ENCODE data around the gene TRIM9. TPM values are rescaled to one million over a fixed set of nuclear protein-coding genes. Genes with fewer than 3 reads are reported as not detected.
"Not testable (repeated sequence)": the region's sequence is repeated elsewhere in the genome, so short reads cannot be mapped to it uniquely, and the experiment has no call there.

TRIM9 gene
- total and polyA plus RNA-seq, 5 experiments from 2014 or later, result 0.10 to 2.8 (median 1.3) TPM; not detected in 1

DNA sequence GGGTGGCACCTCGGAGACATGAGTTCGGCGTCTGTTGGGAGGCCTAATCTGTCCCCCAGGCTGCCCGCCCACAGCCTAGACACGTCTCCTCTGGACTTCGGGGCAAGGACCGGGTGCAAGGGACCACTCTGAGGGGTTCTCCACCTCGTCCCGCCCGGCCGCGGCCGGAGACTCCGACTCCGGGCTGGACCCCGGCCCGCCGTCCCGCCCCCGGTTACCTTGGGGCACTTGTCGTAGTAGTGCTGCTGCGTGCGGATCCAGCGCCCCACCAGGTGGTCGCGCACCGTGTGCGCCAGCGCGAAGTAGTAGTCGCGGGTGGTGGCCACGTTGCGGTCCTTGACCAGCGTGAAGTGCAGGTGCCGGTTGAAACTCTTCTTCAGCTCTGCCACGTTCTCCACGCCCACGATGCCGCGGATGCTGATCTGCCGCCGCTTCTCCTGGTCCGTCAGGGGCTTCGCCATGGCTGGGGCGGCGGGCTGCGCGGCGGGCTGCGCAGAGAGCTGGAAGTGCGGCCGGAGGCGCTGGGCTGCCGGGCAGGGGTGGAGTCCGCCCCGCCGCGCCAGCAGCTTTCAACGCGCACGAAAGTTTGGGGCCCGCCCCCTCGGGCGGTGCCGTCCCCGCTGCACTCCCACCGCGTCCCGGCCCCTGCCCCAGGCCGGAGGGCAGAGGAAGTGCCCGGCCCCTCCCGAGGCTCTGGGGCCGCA, 150.8 kb downstream of the TRIM9 start, which contains the start of gene PYGL:
Gene PYGL (minus strand): TSS at position 541 of the 704 bp plus-strand sequence. CDS start 80 bp downstream, at position 461.
- ATAC-seq, result peak; percentile 65 to 81
- POLR2A ChIA-PET, result no interaction called here
- peak in 6 of 10 donors; percentile 9 to 24 (median 18) for DNase-seq
- peak within 1 kb of the TSS in 8 of 10 donors; percentile 11 to 79 (median 46) for H3K27ac Mint-ChIP-seq
- peaks cover 6 to 16% (median 14%) of the 10 kb centered on the region in 4 donors for H3K4me1 Mint-ChIP-seq
- peaks cover 0 to 12% (median 3%) of the 10 kb centered on the region in 3 donors for H3K36me3 Mint-ChIP-seq
- H3K4me3 Mint-ChIP-seq, result peak within 1 kb of the TSS; percentile 79 to 90 (median 88)
- H3K9me3 Mint-ChIP-seq, result peaks cover 0 to 5% (median 0%) of the 10 kb centered on the region in 9 donors
- peaks cover 24 to 38% (median 31%) of the 10 kb centered on the region in 5 donors for H3K27me3 Mint-ChIP-seq

GRCh38 chr14:50943261-50943942, 151.5 kb downstream of the TRIM9 start:
- H3K4me1 Mint-ChIP-seq, result peaks cover 6 to 16% (median 15%) of the 10 kb centered on the region in 4 donors
- POLR2A ChIA-PET, result no interaction called here
- peaks cover 0 to 12% (median 3%) of the 10 kb centered on the region in 3 donors for H3K36me3 Mint-ChIP-seq
- H3K4me3 Mint-ChIP-seq, result peak overlapping the region; percentile 33 to 90 (median 76)
- ATAC-seq, result no peak
- peaks cover 24 to 38% (median 32%) of the 10 kb centered on the region in 5 donors for H3K27me3 Mint-ChIP-seq
- DNase-seq, result no peak
- H3K27ac Mint-ChIP-seq, result peak overlapping the region in 2 of 10 donors; percentile 24 to 71
- peaks cover 0 to 5% (median 0%) of the 10 kb centered on the region in 9 donors for H3K9me3 Mint-ChIP-seq

- DNase-seq, POLR2A ChIA-PET, ATAC-seq, H3K9me3 Mint-ChIP-seq: not testable (repeated sequence)
- Mint-ChIP-seq H3K4me3 (peak overlapping the region in 2 of 10 donors; percentile 26 to 48), H3K27ac (peak overlapping the region in 1 of 10 donors; percentile 54), H3K4me1 (peaks cover 8 to 23% (median 15%) of the 10 kb centered on the region in 4 donors), H3K36me3 (peaks cover 0 to 12% (median 3%) of the 10 kb centered on the region in 3 donors), H3K27me3 (peaks cover 24 to 38% (median 32%) of the 10 kb centered on the region in 5 donors)
These were observed 153.3 kb downstream of the TRIM9 start for GRCh38 chr14:50941638-50942037.

DNA sequence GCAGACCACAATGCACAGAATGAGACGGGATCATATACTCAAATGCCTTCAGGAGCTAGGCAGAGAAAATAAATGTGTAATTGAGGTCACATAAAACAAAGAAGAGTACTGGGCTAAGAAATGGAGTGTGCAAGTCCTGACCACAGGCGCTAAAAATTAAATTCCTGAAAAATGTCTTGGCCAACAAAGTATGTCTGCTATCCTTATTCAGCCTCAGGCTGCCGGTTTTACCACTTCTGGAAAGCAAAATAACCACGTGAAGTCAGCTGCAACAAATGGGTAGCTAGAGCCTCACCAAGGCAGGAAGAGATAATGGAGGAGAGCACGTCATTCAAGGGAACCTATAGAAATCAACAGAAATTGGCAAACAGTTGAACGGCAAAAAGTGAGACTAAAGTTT, 153.8 kb downstream of the TRIM9 start:
- Mint-ChIP-seq H3K9me3 (peaks cover 0 to 5% (median 0%) of the 10 kb centered on the region in 9 donors), H3K4me3 (peak overlapping the region in 1 of 10 donors; percentile 4), H3K4me1 (peaks cover 8 to 23% (median 15%) of the 10 kb centered on the region in 4 donors), H3K27me3 (peaks cover 24 to 38% (median 32%) of the 10 kb centered on the region in 5 donors), H3K27ac (no peak overlapping the region), H3K36me3 (peaks cover 0 to 12% (median 3%) of the 10 kb centered on the region in 3 donors)
- POLR2A ChIA-PET, result no interaction called here
- no peak for ATAC-seq
- no peak for DNase-seq

- POLR2A ChIA-PET, result no interaction called here
- H3K4me1 Mint-ChIP-seq, result peaks cover 0 to 9% (median 1%) of the 10 kb centered on the region in 4 donors
- peaks cover 0 to 12% (median 0%) of the 10 kb centered on the region in 3 donors for H3K36me3 Mint-ChIP-seq
- H3K9me3 Mint-ChIP-seq, result peaks cover 0 to 5% (median 0%) of the 10 kb centered on the region in 9 donors
- no peak overlapping the region for H3K27ac Mint-ChIP-seq
- no peak for DNase-seq
- peaks cover 14 to 35% (median 18%) of the 10 kb centered on the region in 5 donors for H3K27me3 Mint-ChIP-seq
- no peak for ATAC-seq
- H3K4me3 Mint-ChIP-seq, result no peak overlapping the region
These were observed 157.1 kb downstream of the TRIM9 start for GRCh38 chr14:50937800-50938199.

GRCh38 chr14:50937325-50937724, 157.6 kb downstream of the TRIM9 start:
- peaks cover 14 to 35% (median 18%) of the 10 kb centered on the region in 5 donors for H3K27me3 Mint-ChIP-seq
- POLR2A ChIA-PET, result no interaction called here

DNA sequence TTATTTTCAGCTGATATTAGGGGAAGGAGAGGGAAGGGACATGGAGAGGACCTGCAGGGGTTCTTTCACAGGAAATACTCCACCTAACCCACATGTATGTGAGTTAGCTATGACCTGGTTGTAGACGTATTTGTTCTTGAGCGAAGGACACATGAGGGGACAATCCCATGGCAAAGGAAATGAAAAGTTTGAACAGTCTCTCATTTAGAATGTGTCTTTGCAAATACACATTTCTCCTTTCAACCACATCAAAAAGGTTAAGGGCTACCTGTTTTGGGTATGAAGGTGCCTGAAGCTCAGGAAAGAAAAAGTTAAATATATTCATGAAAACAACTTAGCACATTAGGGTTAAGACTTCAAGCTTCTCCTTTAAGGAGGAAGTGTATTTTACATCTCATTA, 158.0 kb downstream of the TRIM9 start:
- Mint-ChIP-seq H3K4me1 (peaks cover 0 to 9% (median 1%) of the 10 kb centered on the region in 4 donors), H3K27ac (peak overlapping the region in 1 of 10 donors; percentile 44), H3K4me3 (no peak overlapping the region), H3K27me3 (peaks cover 13 to 31% (median 16%) of the 10 kb centered on the region in 5 donors), H3K9me3 (peaks cover 0 to 3% (median 0%) of the 10 kb centered on the region in 9 donors), H3K36me3 (peaks cover 0 to 8% (median 0%) of the 10 kb centered on the region in 3 donors)
- DNase-seq, result no peak
- no peak for ATAC-seq
- POLR2A ChIA-PET, result no interaction called here

More at GRCh38 chr14:50937325-50937724, 157.6 kb downstream of the TRIM9 start:
- Mint-ChIP-seq H3K9me3 (peaks cover 0 to 5% (median 0%) of the 10 kb centered on the region in 9 donors), H3K4me1 (peaks cover 0 to 9% (median 1%) of the 10 kb centered on the region in 4 donors), H3K36me3 (peaks cover 0 to 12% (median 0%) of the 10 kb centered on the region in 3 donors), H3K4me3 (no peak overlapping the region), H3K27ac (no peak overlapping the region)
- no peak for ATAC-seq
- no peak for DNase-seq

DNA sequence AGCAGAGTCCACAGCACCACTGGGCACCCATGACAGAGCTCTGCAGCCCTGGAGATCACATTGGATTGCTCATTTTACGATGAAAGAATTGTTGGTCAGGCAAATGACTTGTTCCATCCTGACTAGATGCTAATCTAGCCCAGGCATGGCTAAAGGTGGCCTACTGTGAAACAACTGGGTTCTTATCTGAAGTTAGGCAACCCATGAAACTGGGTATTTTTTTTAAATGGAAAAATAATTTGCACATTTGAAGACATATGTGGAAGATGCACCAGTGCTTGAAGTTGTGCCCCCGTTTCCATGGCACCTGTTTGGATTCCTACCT, 158.9 kb downstream of the TRIM9 start:
- DNase-seq (no peak), ATAC-seq (no peak)
- Mint-ChIP-seq H3K9me3 (no peaks in the 10 kb centered on the region), H3K4me1 (peaks cover 0 to 9% (median 1%) of the 10 kb centered on the region in 4 donors), H3K27ac (no peak overlapping the region), H3K27me3 (peaks cover 8 to 22% (median 9%) of the 10 kb centered on the region in 5 donors), H3K4me3 (no peak overlapping the region), H3K36me3 (peaks cover 0 to 3% (median 0%) of the 10 kb centered on the region in 3 donors)
- POLR2A ChIA-PET, result no interaction called here

DNA sequence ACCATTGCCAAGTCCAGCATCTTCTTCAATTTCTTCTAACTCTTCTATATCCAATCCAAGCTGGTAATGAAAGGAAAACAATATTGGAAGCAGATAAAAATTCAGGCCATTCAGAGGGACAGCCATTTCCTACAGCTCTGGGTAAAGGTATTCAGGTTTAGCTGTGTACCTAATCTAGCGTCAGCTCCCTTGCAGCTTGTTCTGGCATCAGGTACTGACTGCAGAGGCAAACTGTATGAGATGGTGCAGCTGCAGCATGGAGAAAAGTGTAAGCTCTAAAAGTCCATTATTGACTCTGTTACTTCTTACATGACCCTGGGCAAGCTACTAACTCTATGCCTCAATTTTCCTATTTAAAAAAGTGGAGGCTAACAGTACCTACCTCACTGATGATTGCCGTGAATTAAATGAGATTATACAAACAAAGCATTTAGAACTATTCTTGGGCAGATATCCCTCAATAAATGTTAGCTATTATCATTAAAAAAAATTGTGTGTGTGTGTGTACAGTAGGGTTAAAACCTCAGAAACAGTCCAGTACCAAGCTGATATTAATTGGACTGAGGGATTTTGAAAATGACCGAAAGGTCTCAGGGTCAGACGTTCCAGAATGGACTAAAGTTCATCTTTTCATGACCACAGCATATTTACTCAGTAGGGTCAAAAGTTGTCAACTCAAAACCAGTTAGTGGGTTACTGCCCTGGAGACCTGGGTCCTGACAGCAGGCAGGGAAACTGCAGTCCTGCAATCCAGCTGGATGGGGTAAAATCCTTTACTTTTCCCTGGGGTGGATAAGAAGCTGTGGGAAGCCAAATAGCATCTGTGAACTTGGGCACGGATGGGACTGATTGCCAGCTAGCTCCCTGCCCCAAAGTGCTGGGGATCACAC, 159.5 kb downstream of the TRIM9 start:
- Mint-ChIP-seq H3K27me3 (peaks cover 4 to 17% (median 5%) of the 10 kb centered on the region in 5 donors), H3K9me3 (no peaks in the 10 kb centered on the region), H3K4me1 (peaks cover 0 to 9% (median 1%) of the 10 kb centered on the region in 4 donors), H3K27ac (no peak overlapping the region), H3K4me3 (no peak overlapping the region), H3K36me3 (no peaks in the 10 kb centered on the region)
- DNase-seq (no peak), ATAC-seq (no peak)
- POLR2A ChIA-PET, result interaction anchor here (0.5 kb wide), 1 partner anchor 128 kb away, joined by 3 read pairs; no protein-coding TSS in a partner anchor

DNA sequence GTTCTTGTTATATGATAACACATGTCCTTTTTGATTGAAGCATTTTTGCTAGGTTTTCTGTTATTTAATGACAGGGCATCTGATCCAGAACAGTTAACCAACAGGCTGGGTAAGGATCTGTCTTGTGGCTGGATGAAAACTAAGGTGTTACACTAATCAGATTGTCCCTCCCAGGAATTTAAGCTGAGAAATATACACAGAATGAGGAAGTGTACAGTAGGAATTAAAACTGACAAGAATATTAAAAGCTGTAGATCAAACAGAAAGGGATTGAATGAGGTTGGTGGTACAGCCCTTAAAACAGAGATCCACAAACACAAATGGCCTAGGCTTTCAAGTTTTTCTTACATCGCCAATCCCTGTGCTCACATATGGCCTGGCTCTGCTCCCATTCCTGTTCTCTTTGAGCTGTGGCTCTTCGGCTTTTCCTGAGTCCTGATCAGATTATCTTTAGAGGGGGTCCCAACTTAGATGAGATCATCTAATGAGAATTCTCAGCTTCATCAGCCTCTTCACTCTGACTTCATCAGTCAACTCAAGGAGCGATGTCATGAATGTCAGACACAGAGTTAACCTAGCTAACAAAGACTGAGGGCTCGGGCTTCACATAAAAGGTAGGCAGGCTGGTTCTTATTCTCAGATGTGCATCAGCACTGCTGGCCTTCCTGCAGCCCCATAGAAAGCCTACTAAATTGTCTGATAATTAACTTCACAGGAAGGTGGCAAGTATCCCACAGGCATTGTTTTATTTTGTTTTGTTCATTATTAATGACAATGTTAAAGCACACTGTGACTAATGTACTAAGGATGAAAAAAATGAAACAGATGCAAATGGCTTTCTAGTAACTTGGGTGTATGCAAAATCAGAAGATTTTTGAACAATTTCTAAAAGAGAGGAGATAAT, 162.1 kb downstream of the TRIM9 start:
- Mint-ChIP-seq H3K4me1 (peaks cover 0 to 8% (median 1%) of the 10 kb centered on the region in 4 donors), H3K27ac (peak overlapping the region in 1 of 10 donors; percentile 32), H3K9me3 (no peaks in the 10 kb centered on the region), H3K27me3 (peaks cover 0 to 13% (median 6%) of the 10 kb centered on the region in 5 donors), H3K36me3 (no peaks in the 10 kb centered on the region), H3K4me3 (no peak overlapping the region)
- ATAC-seq (no peak), DNase-seq (no peak)
- POLR2A ChIA-PET, result no interaction called here

DNA sequence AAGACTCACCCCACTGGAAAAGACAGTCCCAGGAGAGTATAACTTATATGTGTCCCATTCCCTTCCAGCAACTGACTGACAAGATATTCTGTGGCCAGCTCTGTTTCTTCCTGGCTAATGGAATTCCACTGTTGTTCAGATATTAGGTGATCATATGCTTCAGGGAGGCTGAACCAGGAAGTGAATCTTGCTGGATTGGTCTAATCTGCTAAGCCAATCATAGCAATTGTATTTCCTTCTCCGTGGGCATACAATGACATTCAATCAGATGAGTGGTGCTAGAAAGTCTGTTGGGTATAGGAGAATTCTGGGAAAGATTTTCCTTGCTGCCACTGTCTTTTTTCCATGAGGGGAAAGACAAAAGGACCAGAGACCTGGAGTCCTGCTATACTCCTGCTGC, 162.7 kb downstream of the TRIM9 start:
- H3K9me3 Mint-ChIP-seq, result no peaks in the 10 kb centered on the region
- no peak overlapping the region for H3K4me3 Mint-ChIP-seq
- no peak for ATAC-seq
- POLR2A ChIA-PET, result no interaction called here
- DNase-seq, result no peak
- H3K27me3 Mint-ChIP-seq, result peaks cover 0 to 13% (median 6%) of the 10 kb centered on the region in 5 donors
- peaks cover 0 to 5% (median 1%) of the 10 kb centered on the region in 4 donors for H3K4me1 Mint-ChIP-seq
- no peaks in the 10 kb centered on the region for H3K36me3 Mint-ChIP-seq
- H3K27ac Mint-ChIP-seq, result no peak overlapping the region

Measured in naive thymus-derived CD8-positive, alpha-beta T cell (primary cell).